Stimulated activated CD4-positive, alpha-beta T cell treated with anti-CD3 and anti-CD28 coated beads, Interleukin-4, amount 100 ng/mL, for 1 hour (primary cell): ENCODE data around the gene SPACA1.

Source experiments
- DNase-seq: peaks from one replicate; pipeline ENCODE4 v3.0.0-alpha.2; 2020

SPACA1 gene

DNA sequence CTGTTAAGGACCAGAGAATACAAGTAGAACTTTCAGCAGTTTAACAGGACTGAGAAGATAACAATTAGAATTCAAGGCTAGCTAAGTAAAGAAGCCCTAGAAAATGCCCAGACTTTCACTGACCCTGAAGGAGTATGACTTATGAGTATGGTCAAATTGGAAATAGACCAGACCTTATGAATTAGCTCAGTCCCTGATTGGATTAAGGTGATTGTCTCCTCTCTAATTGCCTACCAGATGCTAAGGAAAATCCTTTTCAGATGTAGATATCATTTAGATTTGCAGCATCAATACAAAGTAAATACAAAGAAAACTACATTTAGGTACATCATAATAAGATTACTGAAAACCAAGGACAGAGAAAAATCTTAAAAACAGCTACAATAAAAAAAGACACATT, 59.6 kb downstream of the SPACA1 start:
- no peak for DNase-seq

- no peak for DNase-seq
These were observed 64.3 kb downstream of the SPACA1 start for GRCh38 chr6:88111991-88112390.

- no peak for DNase-seq
These were observed 67.2 kb downstream of the SPACA1 start for GRCh38 chr6:88114838-88115237.

- DNase-seq = no peak
These were observed 67.7 kb downstream of the SPACA1 start for GRCh38 chr6:88115307-88115706.

DNA sequence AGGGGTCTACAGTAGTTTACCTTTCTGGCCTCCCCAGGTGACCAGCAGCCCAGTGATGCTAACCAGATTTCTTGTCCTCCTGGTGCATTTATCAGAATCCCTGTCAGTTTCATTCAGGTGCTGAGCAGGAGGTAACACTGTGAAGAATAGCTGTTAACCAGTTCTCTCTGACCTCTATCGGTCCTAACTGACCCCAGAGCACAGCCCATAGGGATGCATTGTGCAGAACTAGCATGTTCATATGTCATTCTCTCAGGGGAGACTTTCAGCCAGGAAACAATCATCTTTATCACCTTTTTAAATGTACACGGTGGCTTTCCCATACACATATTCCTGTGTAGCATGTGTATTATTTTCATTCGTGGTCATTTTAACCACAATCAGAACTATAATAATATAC, 68.6 kb downstream of the SPACA1 start:
- no peak for DNase-seq
